HAP-1 (cell line): ENCODE measurements around the gene PCNA.

Experiments
- DNase-seq, 2 experiments: peaks; one replicate each; pipeline ENCODE4 v3.0.0-alpha.2; 2016 to 2020; ENCODE audit warnings: low spot score in 2 of 2
- H3K27me3 ChIP-seq: fragments of 250-450 bp; sonication (Bioruptor Pico); 2 replicates; pipeline ENCODE4 v1.5.1; 2020; ENCODE audit warnings: low read depth, mild to moderate bottlenecking, moderate library complexity
- H3K36me3 ChIP-seq: fragments of 250-450 bp; sonication (Bioruptor Pico); replicated peaks from 2 replicates; pipeline ENCODE4 v1.5.1; 2020; ENCODE audit warnings: mild to moderate bottlenecking
- H3K4me1 ChIP-seq: fragments of 250-450 bp; sonication (Bioruptor Pico); 2 replicates; pipeline ENCODE4 v1.5.1; 2020; ENCODE audit warnings: mild to moderate bottlenecking
- H3K4me3 ChIP-seq: fragments of 250-450 bp; sonication (Bioruptor Pico); 2 replicates; pipeline ENCODE4 v1.5.1; 2020; ENCODE audit warnings: mild to moderate bottlenecking, moderate library complexity
- H3K9me3 ChIP-seq: fragments of 250-450 bp; sonication (Bioruptor Pico); 2 replicates; pipeline ENCODE4 v1.5.1; 2020; ENCODE audit warnings: mild to moderate bottlenecking, moderate library complexity
- in situ Hi-C: fragments of 300-500 bp; cut with MboI; formaldehyde crosslinking; loops from 3 replicates; pipeline ENCODE4 v1.14.3; 2020; ENCODE audit warnings: low sequenced_read_pairs, inconsistent platforms, mixed read lengths

The PCNA gene

DNA sequence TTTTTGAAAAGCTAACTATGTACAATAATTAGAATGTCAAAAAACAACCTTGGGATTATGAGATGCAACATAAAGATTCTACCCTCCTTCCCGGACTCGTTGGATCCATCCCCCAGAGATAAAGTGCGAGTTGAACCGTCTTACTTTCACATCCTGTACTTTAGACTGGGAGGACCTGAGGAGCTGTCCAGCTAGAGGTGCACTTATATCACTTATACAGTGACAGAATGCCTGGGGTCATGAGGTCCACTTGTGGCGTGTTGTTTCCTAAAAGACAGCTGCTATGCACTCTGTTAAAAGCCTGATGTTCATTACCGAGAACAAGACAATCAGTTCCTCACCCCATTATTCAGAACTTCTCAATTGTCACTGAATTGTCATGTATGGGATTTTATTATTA is 9.1 kb upstream of the PCNA start:
- Histone ChIP-seq H3K27me3 (no peaks in the 10 kb centered on the region), H3K9me3 (no peaks in the 10 kb centered on the region), H3K4me1 (peaks cover 7% of the 10 kb centered on the region; the same call in 1 of the 2 replicates), H3K36me3 (no peaks in the 10 kb centered on the region), H3K4me3 (no peak overlapping the region)
- in situ Hi-C loops, result no loop called here
- no peak for DNase-seq

DNA sequence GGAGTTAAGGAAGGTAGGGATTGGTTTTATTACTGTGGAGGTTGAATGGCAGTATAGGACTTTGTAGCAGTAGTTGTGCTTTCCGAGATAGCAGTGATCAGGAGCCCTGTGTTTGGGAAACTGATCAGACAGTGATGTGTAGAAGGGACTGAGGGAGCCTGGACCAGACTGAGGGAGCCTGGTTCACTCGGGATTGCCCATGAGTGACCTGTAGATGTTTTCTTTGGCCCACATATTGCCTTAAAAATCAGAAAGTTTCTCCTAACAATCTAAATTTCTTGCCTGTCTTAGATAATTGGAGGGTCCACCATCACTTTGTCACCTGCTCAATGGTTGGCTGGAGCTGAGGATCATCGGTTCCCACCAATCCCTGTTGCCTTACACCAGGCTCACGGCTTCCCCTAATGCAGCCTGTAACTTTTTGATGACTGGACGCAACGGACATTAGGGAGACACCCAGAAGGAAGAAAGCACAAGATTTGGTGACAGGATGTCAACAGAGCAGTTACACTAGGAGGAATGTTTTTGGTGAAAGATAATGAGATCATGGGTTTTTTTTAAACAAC is 8.2 kb upstream of the PCNA start:
- Histone ChIP-seq H3K4me1 (peaks cover 7% of the 10 kb centered on the region; the same call in 1 of the 2 replicates), H3K27me3 (no peaks in the 10 kb centered on the region), H3K4me3 (peak overlapping the region; percentile 62), H3K36me3 (no peaks in the 10 kb centered on the region), H3K9me3 (no peaks in the 10 kb centered on the region)
- no peak for DNase-seq
- in situ Hi-C loops, result no loop called here

- Histone ChIP-seq H3K9me3 (no peaks in the 10 kb centered on the region), H3K36me3 (no peaks in the 10 kb centered on the region), H3K4me1 (peaks cover 7% of the 10 kb centered on the region; the same call in 1 of the 2 replicates), H3K27me3 (no peaks in the 10 kb centered on the region), H3K4me3 (peak overlapping the region; percentile 62)
- peak; percentile 22 to 73 for DNase-seq
- in situ Hi-C loops, result no loop called here
These were observed 7.6 kb upstream of the PCNA start for GRCh38 chr20:5127204-5127858.

GRCh38 chr20:5126512-5127203 is 6.9 kb upstream of the PCNA start, which contains the start of gene CDS2:
Gene CDS2, plus strand, starts transcription at chr20:5127008. Its CDS starts 85 bp downstream, at chr20:5127093.
- H3K36me3 ChIP-seq, result no peaks in the 10 kb centered on the region
- peak; percentile 97 to 100 for DNase-seq
- no peaks in the 10 kb centered on the region for H3K27me3 ChIP-seq
- in situ Hi-C loops, result no loop called here
- H3K4me1 ChIP-seq, result peaks cover 7% of the 10 kb centered on the region; the same call in 1 of the 2 replicates
- H3K4me3 ChIP-seq, result peak within 1 kb of the TSS; percentile 62
- H3K9me3 ChIP-seq, result no peaks in the 10 kb centered on the region

- Histone ChIP-seq H3K4me1 (peaks cover 9% of the 10 kb centered on the region; the same call in 1 of the 2 replicates), H3K27me3 (no peaks in the 10 kb centered on the region), H3K4me3 (no peak overlapping the region), H3K36me3 (peaks cover 12% of the 10 kb centered on the region), H3K9me3 (no peaks in the 10 kb centered on the region)
- DNase-seq, result no peak
- in situ Hi-C loops, result no loop called here
These were observed 3.1 kb upstream of the PCNA start for GRCh38 chr20:5122873-5123260.

- in situ Hi-C loops, result no loop called here
- Histone ChIP-seq H3K4me3 (peak overlapping the region; percentile 88), H3K27me3 (no peaks in the 10 kb centered on the region), H3K4me1 (peaks cover 12% of the 10 kb centered on the region), H3K9me3 (no peaks in the 10 kb centered on the region), H3K36me3 (peaks cover 39% of the 10 kb centered on the region)
- no peak for DNase-seq
These were observed 373 bp upstream of the PCNA start for GRCh38 chr20:5120185-5120476.

DNA sequence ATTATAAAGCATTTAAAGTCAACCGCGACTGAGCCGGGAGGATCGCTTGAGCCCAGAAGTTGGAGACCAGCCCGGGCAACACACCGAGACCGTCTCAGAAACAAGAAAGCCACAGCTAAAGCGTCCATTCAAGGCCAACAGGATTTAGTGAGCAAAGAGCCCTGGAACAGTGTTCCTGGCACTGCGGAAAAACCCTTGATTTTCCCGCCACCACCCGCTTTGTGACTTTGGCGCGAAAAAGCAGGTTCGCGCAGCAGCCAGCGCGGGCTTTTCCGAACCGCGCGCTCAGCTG is 669 bp downstream of the PCNA start:
- H3K4me1 ChIP-seq, result peaks cover 12% of the 10 kb centered on the region

GRCh38 chr20:5118220-5119142 is 1.3 kb downstream of the PCNA start:
- Histone ChIP-seq H3K27me3 (no peaks in the 10 kb centered on the region), H3K4me1 (peaks cover 12% of the 10 kb centered on the region), H3K4me3 (peak overlapping the region; percentile 88), H3K9me3 (no peaks in the 10 kb centered on the region), H3K36me3 (peaks cover 53% of the 10 kb centered on the region)
- no peak for DNase-seq
- in situ Hi-C loops, result no loop called here

More for the DNA sequence above, 669 bp downstream of the PCNA start:
- H3K4me3 ChIP-seq, result peak overlapping the region; percentile 88
- DNase-seq, result no peak
- H3K27me3 ChIP-seq, result no peaks in the 10 kb centered on the region
- peaks cover 50% of the 10 kb centered on the region for H3K36me3 ChIP-seq
- in situ Hi-C loops, result no loop called here
- H3K9me3 ChIP-seq, result no peaks in the 10 kb centered on the region

DNA sequence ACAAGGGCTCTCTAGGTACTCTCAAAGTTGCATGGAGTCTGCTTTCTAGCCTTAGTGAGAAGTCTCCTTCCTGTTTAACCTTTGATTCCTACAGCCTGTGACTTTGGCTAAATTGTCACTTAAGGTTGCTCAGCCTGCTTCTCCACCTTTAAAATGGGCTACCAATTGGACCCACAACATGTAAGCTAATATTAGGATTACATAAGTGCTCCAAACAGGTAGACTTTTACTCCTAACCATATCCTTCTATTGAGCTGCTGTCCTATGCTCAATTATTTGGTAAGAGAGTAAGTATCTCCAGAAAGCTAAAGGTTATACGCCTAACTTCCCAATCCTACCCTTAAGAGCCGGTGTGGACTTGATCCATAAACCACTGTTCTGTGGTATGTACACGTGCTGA is 2.9 kb downstream of the PCNA start:
- in situ Hi-C loops, result no loop called here
- Histone ChIP-seq H3K9me3 (no peaks in the 10 kb centered on the region), H3K4me3 (peak overlapping the region; percentile 2; the same call in 1 of the 2 replicates), H3K36me3 (peaks cover 53% of the 10 kb centered on the region), H3K27me3 (no peaks in the 10 kb centered on the region), H3K4me1 (peaks cover 12% of the 10 kb centered on the region)
- no peak for DNase-seq

DNA sequence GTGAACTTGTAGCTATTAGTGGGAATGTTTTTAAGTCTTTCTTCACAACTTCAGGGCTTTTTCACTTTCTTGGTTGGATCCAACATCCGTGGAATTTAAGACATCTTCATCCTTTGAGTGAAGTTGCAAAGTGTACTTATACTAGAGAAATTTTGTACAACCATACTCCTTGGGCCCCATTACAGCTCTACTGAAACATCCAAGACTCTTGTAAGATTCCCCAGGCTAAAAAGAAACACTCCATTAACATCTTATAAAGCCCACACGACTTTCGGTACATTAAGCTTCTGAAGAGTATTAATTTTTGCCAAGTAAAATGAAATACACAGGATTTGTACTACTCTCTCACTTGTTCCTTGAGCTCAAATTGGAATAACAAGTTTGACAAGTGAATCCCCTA is 5.4 kb downstream of the PCNA start:
- Histone ChIP-seq H3K36me3 (peaks cover 65% of the 10 kb centered on the region), H3K27me3 (no peaks in the 10 kb centered on the region), H3K4me3 (no peak overlapping the region), H3K9me3 (no peaks in the 10 kb centered on the region), H3K4me1 (peaks cover 10% of the 10 kb centered on the region)
- in situ Hi-C loops, result no loop called here
- DNase-seq, result no peak

DNA sequence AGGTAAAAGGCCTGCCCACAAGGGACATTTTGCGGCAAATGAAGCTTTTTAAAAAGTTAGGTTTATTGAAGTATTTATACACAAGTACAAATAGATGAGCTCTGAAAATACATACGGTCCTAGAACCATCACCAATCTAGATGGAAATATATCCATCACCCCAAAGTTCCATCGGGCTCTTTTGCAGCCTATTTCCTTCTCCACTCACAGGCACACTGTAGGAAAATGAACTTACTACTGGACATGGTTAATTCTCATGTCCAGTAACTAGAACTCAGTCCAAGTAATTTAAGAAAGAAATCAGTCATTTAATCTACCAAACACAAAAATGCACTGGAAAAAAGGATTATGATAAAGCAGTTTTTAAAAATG is 6.2 kb downstream of the PCNA start:
- in situ Hi-C loops, result no loop called here
- Histone ChIP-seq H3K4me3 (peak overlapping the region; percentile 93), H3K36me3 (peaks cover 69% of the 10 kb centered on the region), H3K4me1 (peaks cover 10% of the 10 kb centered on the region), H3K27me3 (no peaks in the 10 kb centered on the region), H3K9me3 (no peaks in the 10 kb centered on the region)
- DNase-seq, result no peak

DNA sequence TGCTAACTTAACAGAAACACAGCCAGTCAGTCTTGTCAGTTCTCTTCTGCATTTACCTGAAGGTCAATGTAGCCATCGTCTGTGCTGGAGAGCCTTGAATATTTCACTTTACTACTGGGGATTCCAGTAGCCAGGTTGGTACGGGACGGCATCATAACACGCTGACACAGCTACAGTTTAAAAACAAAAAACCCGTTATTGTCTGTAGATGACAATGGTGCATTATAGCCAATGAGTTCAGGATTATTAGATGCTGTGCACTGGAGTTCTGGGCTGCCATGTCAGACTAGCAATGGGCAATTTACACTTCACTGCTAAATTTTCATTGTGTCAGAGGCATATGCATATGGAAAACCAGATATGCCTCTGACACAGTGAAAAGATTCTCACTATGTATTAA is 10.5 kb downstream of the PCNA start:
- peaks cover 3% of the 10 kb centered on the region; the same call in 1 of the 2 replicates for H3K4me1 ChIP-seq
- no peaks in the 10 kb centered on the region for H3K9me3 ChIP-seq
- no peaks in the 10 kb centered on the region for H3K27me3 ChIP-seq
- DNase-seq, result no peak
- peaks cover 56% of the 10 kb centered on the region for H3K36me3 ChIP-seq
- H3K4me3 ChIP-seq, result no peak overlapping the region
- in situ Hi-C loops, result no loop called here

- no peaks in the 10 kb centered on the region for H3K4me1 ChIP-seq
- in situ Hi-C loops, result no loop called here
These were observed 15.3 kb downstream of the PCNA start for GRCh38 chr20:5104479-5104878.

More at GRCh38 chr20:5104479-5104878, 15.3 kb downstream of the PCNA start:
- Histone ChIP-seq H3K27me3 (no peaks in the 10 kb centered on the region), H3K9me3 (no peaks in the 10 kb centered on the region), H3K36me3 (peaks cover 68% of the 10 kb centered on the region), H3K4me3 (no peak overlapping the region)
- no peak for DNase-seq
